ENCODE results near the gene P4HB. TPM values are rescaled to one million over a fixed set of nuclear protein-coding genes. Genes with fewer than 3 reads are reported as not detected.

The P4HB gene
- total and polyA plus RNA-seq, 2 experiments from 2014 or later = 1,651 to 3,203 TPM

DNA sequence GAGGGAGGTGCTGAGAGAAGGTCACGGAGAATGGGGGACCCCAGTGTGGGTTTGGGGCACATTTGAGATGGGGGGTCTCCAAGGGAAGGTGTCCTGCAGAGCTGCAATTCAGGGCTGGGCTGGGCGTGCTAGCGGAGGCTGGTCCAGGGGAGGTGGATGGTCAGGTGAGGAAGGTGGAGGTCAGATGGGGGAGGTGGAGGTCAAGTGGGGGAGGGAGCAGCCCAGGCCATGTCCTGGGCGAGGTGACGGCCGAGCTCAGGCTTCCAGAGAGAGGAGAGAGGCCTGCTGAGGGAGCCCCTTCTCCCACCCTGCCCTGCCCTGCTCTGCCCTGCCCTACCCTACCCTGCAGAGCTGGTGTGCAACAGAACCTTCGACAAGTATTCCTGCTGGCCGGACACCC lies 49.9 kb downstream of the P4HB start:
- WGBS, 2 experiments (ENCODE audit: low coverage in 1 of 2, low lambda C conversion rate in 2 of 2, missing lambda C conversion rate in 2 of 2) = 56 to 63% methylated on average over 6 to 8 of the region's 8 CpGs
- Histone ChIP-seq H3K27ac (no peak overlapping the region), H3K9me2 (ENCODE audit: insufficient read depth) (no peaks in the 10 kb centered on the region), H3K79me2 (ENCODE audit: insufficient read depth) (no peaks in the 10 kb centered on the region), H3F3A (ENCODE audit: insufficient read depth) (no peaks in the 10 kb centered on the region), H3K27me3 (replicated peaks; ENCODE audit: insufficient read depth) (peaks cover 39% of the 10 kb centered on the region), H3K4me2 (ENCODE audit: unreplicated experiment) (no peak overlapping the region), H3K4me3 (no peak overlapping the region), H2AFZ (no peak overlapping the region), H3K4me1 (ENCODE audit: insufficient read depth) (no peaks in the 10 kb centered on the region), H3K9ac (no peak overlapping the region), H4K20me1 (ENCODE audit: insufficient read depth) (no peaks in the 10 kb centered on the region), H3K36me3 (ENCODE audit: low read depth) (no peaks in the 10 kb centered on the region), H3K9me3 (ENCODE audit: low read depth) (no peaks in the 10 kb centered on the region)
- TF ChIP-seq EZH2phosphoT487 (IDR thresholded peaks at IDR 0.05; ENCODE audit: insufficient read depth, low read depth) (no peak), EZH2 (IDR thresholded peaks at IDR 0.05; ENCODE audit: insufficient read depth, poor library complexity, severe bottlenecking) (no peak)
- in situ Hi-C loops (cut with MboI) = no loop called here
- DNase-seq = no peak

- no peak overlapping the region for H3K4me2 ChIP-seq (ENCODE audit: unreplicated experiment)
- peaks cover 48% of the 10 kb centered on the region for H3K27me3 ChIP-seq (replicated peaks; ENCODE audit: insufficient read depth)
- H3F3A ChIP-seq (ENCODE audit: insufficient read depth) = no peaks in the 10 kb centered on the region
- in situ Hi-C loops (cut with MboI) = no loop called here
- no peaks in the 10 kb centered on the region for H4K20me1 ChIP-seq (ENCODE audit: insufficient read depth)
- H3K36me3 ChIP-seq (ENCODE audit: low read depth) = no peaks in the 10 kb centered on the region
- 63 to 67% methylated on average over 7 of the region's 7 CpGs for WGBS, 2 experiments (ENCODE audit: low coverage in 1 of 2, low lambda C conversion rate in 2 of 2, missing lambda C conversion rate in 2 of 2)
- H3K9ac ChIP-seq = no peak overlapping the region
- no peak overlapping the region for H3K27ac ChIP-seq
- no peaks in the 10 kb centered on the region for H3K9me2 ChIP-seq (ENCODE audit: insufficient read depth)
- no peak overlapping the region for H2AFZ ChIP-seq
- no peak overlapping the region for H3K4me3 ChIP-seq
- no peak for DNase-seq
- no peaks in the 10 kb centered on the region for H3K9me3 ChIP-seq (ENCODE audit: low read depth)
- TF ChIP-seq EZH2 (IDR thresholded peaks at IDR 0.05; ENCODE audit: insufficient read depth, poor library complexity, severe bottlenecking) (no peak), EZH2phosphoT487 (IDR thresholded peaks at IDR 0.05; ENCODE audit: insufficient read depth, low read depth) (no peak)
- no peaks in the 10 kb centered on the region for H3K79me2 ChIP-seq (ENCODE audit: insufficient read depth)
- H3K4me1 ChIP-seq (ENCODE audit: insufficient read depth) = no peaks in the 10 kb centered on the region
Measured at GRCh38 chr17:81809556-81809998, 50.8 kb downstream of the P4HB start.

- no peaks in the 10 kb centered on the region for H4K20me1 ChIP-seq (ENCODE audit: insufficient read depth)
- no peak overlapping the region for H2AFZ ChIP-seq
- H3K27me3 ChIP-seq (replicated peaks; ENCODE audit: insufficient read depth) = peaks cover 54% of the 10 kb centered on the region
- H3K9me3 ChIP-seq (ENCODE audit: low read depth) = no peaks in the 10 kb centered on the region
- no peaks in the 10 kb centered on the region for H3K4me1 ChIP-seq (ENCODE audit: insufficient read depth)
- WGBS, 2 experiments (ENCODE audit: low coverage in 1 of 2, low lambda C conversion rate in 2 of 2, missing lambda C conversion rate in 2 of 2) = 54 to 62% methylated on average over 17 to 20 of the region's 20 CpGs
- no peak overlapping the region for H3K27ac ChIP-seq
- H3K79me2 ChIP-seq (ENCODE audit: insufficient read depth) = no peaks in the 10 kb centered on the region
- H3K4me3 ChIP-seq = no peak overlapping the region
- no peaks in the 10 kb centered on the region for H3K9me2 ChIP-seq (ENCODE audit: insufficient read depth)
- H3K4me2 ChIP-seq (ENCODE audit: unreplicated experiment) = no peak overlapping the region
- TF ChIP-seq EZH2phosphoT487 (IDR thresholded peaks at IDR 0.05; ENCODE audit: insufficient read depth, low read depth) (no peak), EZH2 (IDR thresholded peaks at IDR 0.05; ENCODE audit: insufficient read depth, poor library complexity, severe bottlenecking) (no peak)
- no peaks in the 10 kb centered on the region for H3K36me3 ChIP-seq (ENCODE audit: low read depth)
- H3F3A ChIP-seq (ENCODE audit: insufficient read depth) = no peaks in the 10 kb centered on the region
- no peak for DNase-seq
- in situ Hi-C loops (cut with MboI) = no loop called here
- no peak overlapping the region for H3K9ac ChIP-seq
Measured at GRCh38 chr17:81808778-81809555, 51.4 kb downstream of the P4HB start.

DNA sequence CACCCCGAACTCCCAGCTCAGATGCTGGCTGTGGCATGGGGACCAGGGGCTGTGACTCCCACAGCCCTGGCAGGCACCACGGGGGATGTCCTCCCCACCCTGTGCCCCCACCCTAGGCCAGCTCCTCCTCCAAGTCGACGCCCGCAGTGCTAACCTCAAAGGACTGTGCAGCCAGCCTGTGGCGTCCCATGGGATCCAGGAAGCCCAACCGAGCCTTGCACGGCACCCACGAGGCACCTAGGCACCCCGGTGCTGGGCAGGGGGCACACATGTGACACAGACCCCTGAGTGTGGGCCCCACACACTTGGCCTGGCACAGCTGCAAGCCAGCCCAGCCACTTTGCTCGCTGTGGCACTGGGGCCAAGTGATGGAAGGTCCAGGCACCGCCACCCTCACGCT lies 52.5 kb downstream of the P4HB start:
- H3K4me3 ChIP-seq = no peak overlapping the region
- no peak overlapping the region for H3K4me2 ChIP-seq (ENCODE audit: unreplicated experiment)
- no peaks in the 10 kb centered on the region for H3K4me1 ChIP-seq (ENCODE audit: insufficient read depth)
- H2AFZ ChIP-seq = no peak overlapping the region
- DNase-seq = no peak
- H3K27ac ChIP-seq = no peak overlapping the region
- H3K27me3 ChIP-seq (replicated peaks; ENCODE audit: insufficient read depth) = peaks cover 66% of the 10 kb centered on the region
- 36 to 41% methylated on average over 13 of the region's 13 CpGs for WGBS, 2 experiments (ENCODE audit: low coverage in 1 of 2, low lambda C conversion rate in 2 of 2, missing lambda C conversion rate in 2 of 2)
- in situ Hi-C loops (cut with MboI) = no loop called here
- H3K9me2 ChIP-seq (ENCODE audit: insufficient read depth) = no peaks in the 10 kb centered on the region
- no peaks in the 10 kb centered on the region for H4K20me1 ChIP-seq (ENCODE audit: insufficient read depth)
- H3K9ac ChIP-seq = no peak overlapping the region
- H3K36me3 ChIP-seq (ENCODE audit: low read depth) = no peaks in the 10 kb centered on the region
- TF ChIP-seq EZH2 (IDR thresholded peaks at IDR 0.05; ENCODE audit: insufficient read depth, poor library complexity, severe bottlenecking) (no peak), EZH2phosphoT487 (IDR thresholded peaks at IDR 0.05; ENCODE audit: insufficient read depth, low read depth) (no peak)
- H3F3A ChIP-seq (ENCODE audit: insufficient read depth) = no peaks in the 10 kb centered on the region
- no peaks in the 10 kb centered on the region for H3K9me3 ChIP-seq (ENCODE audit: low read depth)
- no peaks in the 10 kb centered on the region for H3K79me2 ChIP-seq (ENCODE audit: insufficient read depth)

Data from GM23248 (cell line).